Hepatocyte (in vitro differentiated cells): ENCODE data around the gene EXOC4. TPM values are rescaled to one million over a fixed set of nuclear protein-coding genes. Genes with fewer than 3 reads are reported as not detected.

Experiments used
- DNase-seq: peaks from one replicate; pipeline ENCODE4 v3.0.0-alpha.2; 2016; ENCODE audit warnings: low spot score
- H2AFZ ChIP-seq: fragments of 200-600 bp; sonication (generic); 2 replicates; pipeline ENCODE4 v1.6.0; 2016; ENCODE audit warnings: antibody characterized with exemption, mild to moderate bottlenecking
- H3K27ac ChIP-seq: fragments of 200-600 bp; sonication (generic); 2 replicates; pipeline ENCODE4 v1.5.1; 2016; ENCODE audit warnings: mild to moderate bottlenecking
- H3K27me3 ChIP-seq: fragments of 200-600 bp; sonication (generic); 2 replicates; pipeline ENCODE4 v1.6.1; 2016
- H3K36me3 ChIP-seq: fragments of 200-600 bp; sonication (generic); replicated peaks from 2 replicates; pipeline ENCODE4 v1.5.1; 2016; ENCODE audit warnings: low read depth; ENCODE audit not compliant: insufficient read depth
- H3K4me1 ChIP-seq: fragments of 200-600 bp; sonication (generic); 2 replicates; pipeline ENCODE4 v1.5.1; 2016; ENCODE audit warnings: mild to moderate bottlenecking, moderate library complexity; ENCODE audit not compliant: insufficient read depth
- H3K4me2 ChIP-seq: fragments of 200-600 bp; sonication (generic); 2 replicates; pipeline ENCODE4 v1.6.0; 2016
- H3K4me3 ChIP-seq: fragments of 200-600 bp; sonication (generic); 2 replicates; pipeline ENCODE4 v1.5.1; 2016; ENCODE audit warnings: mild to moderate bottlenecking
- H3K79me2 ChIP-seq: fragments of 200-600 bp; sonication (generic); 2 replicates; pipeline ENCODE4 v1.6.0; 2017; ENCODE audit warnings: mild to moderate bottlenecking
- H3K9me2 ChIP-seq: fragments of 200-600 bp; sonication (generic); replicated peaks from 2 replicates; pipeline ENCODE4 v1.6.0; 2017; ENCODE audit warnings: mild to moderate bottlenecking; ENCODE audit not compliant: insufficient read depth
- H3K9me3 ChIP-seq: fragments of 200-600 bp; sonication (generic); 2 replicates; pipeline ENCODE4 v1.5.1; 2016; ENCODE audit warnings: low read depth, mild to moderate bottlenecking
- H4K20me1 ChIP-seq: fragments of 200-600 bp; sonication (generic); 2 replicates; pipeline ENCODE4 v1.6.0; 2016; ENCODE audit warnings: mild to moderate bottlenecking; ENCODE audit not compliant: insufficient read depth, poor library complexity, severe bottlenecking
- CTCF ChIP-seq: fragments of 200-600 bp; sonication (generic); IDR thresholded peaks from 2 replicates; pipeline ENCODE4 v1.5.1; 2016; ENCODE audit warnings: antibody characterized with exemption, mild to moderate bottlenecking; ENCODE audit not compliant: poor library complexity
- EZH2 ChIP-seq: fragments of 200-600 bp; sonication (generic); IDR thresholded peaks from 2 replicates; pipeline ENCODE4 v1.6.1; 2016; ENCODE audit warnings: antibody characterized with exemption, mild to moderate bottlenecking, borderline replicate concordance
- EZH2phosphoT487 ChIP-seq: fragments of 200-600 bp; sonication (generic); IDR thresholded peaks from one replicate; pipeline ENCODE4 v1.6.1; 2018; ENCODE audit warnings: antibody characterized with exemption, mild to moderate bottlenecking, low read depth, moderate library complexity; ENCODE audit not compliant: unreplicated experiment, severe bottlenecking
- WGBS: methylation state at CpG from one replicate; pipeline ENCODE4 v1.1.6; 2016; ENCODE audit warnings: low lambda C conversion rate; ENCODE audit errors: missing lambda C conversion rate; 5-methylcytosine and 5-hydroxymethylcytosine counted together
- polyA plus RNA-seq: library from polyadenylated mRNA; unstranded; fragments of >200 nt; fragmentation: Nextera tagmentation; extraction: Ambion mirVana; gene quantifications from 2 replicates; pipeline ENCODE4 v1.2.1, GENCODE V29; 2016
- total RNA-seq: library from RNA; depleted of rRNA; stranded (reverse); fragments of >200 nt; gene quantifications from 2 replicates; pipeline ENCODE4 v1.2.3, GENCODE V29; 2014

EXOC4 gene
- total and polyA plus RNA-seq, 2 experiments from 2014 or later, result 34.8 to 56.1 TPM

- DNase-seq, result no peak
- Histone ChIP-seq H3K9me3 (no peaks in the 10 kb centered on the region), H3K36me3 (no peaks in the 10 kb centered on the region), H3K9me2 (no peaks in the 10 kb centered on the region), H3K79me2 (no peaks in the 10 kb centered on the region), H4K20me1 (no peaks in the 10 kb centered on the region), H3K4me1 (peaks cover 5% of the 10 kb centered on the region), H3K27me3 (no peaks in the 10 kb centered on the region), H2AFZ (no peak overlapping the region), H3K27ac (no peak overlapping the region), H3K4me3 (no peak overlapping the region), H3K4me2 (no peak overlapping the region)
- no peak for TF ChIP-seq CTCF
- TF ChIP-seq EZH2, result no peak
- TF ChIP-seq EZH2phosphoT487, result no peak
- WGBS, result 67% methylated on average over 4 of the region's 4 CpGs
Measured at GRCh38 chr7:133437544-133437943, 184.7 kb downstream of the EXOC4 start.

GRCh38 chr7:133442818-133443217 is 189.9 kb downstream of the EXOC4 start:
- no peaks in the 10 kb centered on the region for H3K4me1 ChIP-seq
- H2AFZ ChIP-seq, result no peak overlapping the region
- no peaks in the 10 kb centered on the region for H4K20me1 ChIP-seq
- H3K9me2 ChIP-seq, result no peaks in the 10 kb centered on the region
- no peak overlapping the region for H3K27ac ChIP-seq
- no peak overlapping the region for H3K4me3 ChIP-seq
- no peak overlapping the region for H3K4me2 ChIP-seq
- WGBS, result 98% methylated on average over 3 of the region's 3 CpGs
- no peaks in the 10 kb centered on the region for H3K79me2 ChIP-seq
- H3K27me3 ChIP-seq, result no peaks in the 10 kb centered on the region
- H3K9me3 ChIP-seq, result no peaks in the 10 kb centered on the region
- no peaks in the 10 kb centered on the region for H3K36me3 ChIP-seq
- TF ChIP-seq EZH2 (no peak), EZH2phosphoT487 (no peak), CTCF (no peak)
- no peak for DNase-seq

GRCh38 chr7:133445617-133446016 is 192.7 kb downstream of the EXOC4 start:
- Histone ChIP-seq H3K4me1 (no peaks in the 10 kb centered on the region), H3K4me3 (no peak overlapping the region), H3K27me3 (no peaks in the 10 kb centered on the region), H2AFZ (no peak overlapping the region), H3K27ac (no peak overlapping the region), H4K20me1 (no peaks in the 10 kb centered on the region), H3K9me2 (no peaks in the 10 kb centered on the region), H3K36me3 (no peaks in the 10 kb centered on the region), H3K79me2 (no peaks in the 10 kb centered on the region), H3K4me2 (no peak overlapping the region), H3K9me3 (no peaks in the 10 kb centered on the region)
- TF ChIP-seq EZH2phosphoT487, result no peak
- TF ChIP-seq CTCF, result no peak
- TF ChIP-seq EZH2, result no peak
- no peak for DNase-seq
- whole genome bisulfite sequencing, result 94% methylated on average over 6 of the region's 6 CpGs

- Histone ChIP-seq H3K27ac (no peak overlapping the region), H3K4me1 (no peaks in the 10 kb centered on the region), H3K79me2 (no peaks in the 10 kb centered on the region), H3K4me3 (no peak overlapping the region), H2AFZ (no peak overlapping the region), H3K9me3 (no peaks in the 10 kb centered on the region), H3K4me2 (no peak overlapping the region), H4K20me1 (no peaks in the 10 kb centered on the region), H3K36me3 (no peaks in the 10 kb centered on the region), H3K9me2 (no peaks in the 10 kb centered on the region), H3K27me3 (no peaks in the 10 kb centered on the region)
- TF ChIP-seq EZH2phosphoT487, result no peak
- TF ChIP-seq CTCF, result no peak
- TF ChIP-seq EZH2, result no peak
- DNase-seq, result no peak
- 100% methylated on average over 1 of the region's 1 CpG for WGBS
Measured at GRCh38 chr7:133448012-133448411, 195.1 kb downstream of the EXOC4 start.
